ENCODE results near the gene CYFIP1. TPM values are rescaled to one million over a fixed set of nuclear protein-coding genes. Genes with fewer than 3 reads are reported as not detected.

The CYFIP1 gene
- total RNA-seq, 3 donors from 2014 or later (not counting 1 experiment from before 2014, with no cell fraction given) = 6.4 to 9.2 (median 8.8) TPM

- no peaks in the 10 kb centered on the region for H3K27me3 Mint-ChIP-seq (ENCODE audit: low read depth in 2 of 2)
- H3K36me3 Mint-ChIP-seq = no peaks in the 10 kb centered on the region
- no peaks in the 10 kb centered on the region for H3K9me3 Mint-ChIP-seq
- DNase-seq (peak in 1 of 2 donors; percentile 30), ATAC-seq (no peak)
- Histone ChIP-seq H3K4me1 (ENCODE audit: control insufficient read depth, insufficient read depth, low read length) (peaks cover 21% of the 10 kb centered on the region), H3K4me3 (ENCODE audit: low read length) (peak overlapping the region; percentile 85), H3K9me3 (ENCODE audit: control insufficient read depth, insufficient read depth, low read length) (no peaks in the 10 kb centered on the region), H3K36me3 (ENCODE audit: control insufficient read depth, insufficient read depth, low read length) (no peaks in the 10 kb centered on the region), H3K27ac (ENCODE audit: low read length) (peak overlapping the region; percentile 97), H3K27me3 (ENCODE audit: control insufficient read depth, insufficient read depth, low read length) (no peaks in the 10 kb centered on the region)
- no peak for TF ChIP-seq CTCF (IDR thresholded peaks at IDR 0.05)
- H3K4me3 Mint-ChIP-seq = peak overlapping the region; percentile 91
- peaks cover 32 to 36% of the 10 kb centered on the region in 2 donors for H3K4me1 Mint-ChIP-seq
- WGBS (ENCODE audit: insufficient coverage) = 0% methylated on average over 12 of the region's 16 CpGs
- H3K27ac Mint-ChIP-seq = peak overlapping the region; percentile 84 to 94
- intact Hi-C loops (cut with micrococcal nuclease) = no loop called here
Observed at GRCh38 chr15:22839046-22839695, 141.0 kb downstream of the CYFIP1 start.

GRCh38 chr15:22838292-22839042, 141.7 kb downstream of the CYFIP1 start, which contains the start of gene NIPA2:
TSS of gene NIPA2 (plus strand) at chr15:22838666. CDS start at chr15:22851732, 13,066 bp downstream.
- Histone ChIP-seq H3K36me3 (ENCODE audit: control insufficient read depth, insufficient read depth, low read length) (no peaks in the 10 kb centered on the region), H3K9me3 (ENCODE audit: control insufficient read depth, insufficient read depth, low read length) (no peaks in the 10 kb centered on the region), H3K27me3 (ENCODE audit: control insufficient read depth, insufficient read depth, low read length) (no peaks in the 10 kb centered on the region), H3K27ac (ENCODE audit: low read length) (peak within 1 kb of the TSS; percentile 97), H3K4me3 (ENCODE audit: low read length) (peak within 1 kb of the TSS; percentile 85), H3K4me1 (ENCODE audit: control insufficient read depth, insufficient read depth, low read length) (peaks cover 21% of the 10 kb centered on the region)
- intact Hi-C loops (cut with micrococcal nuclease) = no loop called here
- peak; percentile 95 to 99 (median 96) for ATAC-seq
- Mint-ChIP-seq H3K4me1 (peaks cover 32 to 36% of the 10 kb centered on the region in 2 donors), H3K27me3 (ENCODE audit: low read depth in 2 of 2) (no peaks in the 10 kb centered on the region), H3K9me3 (no peaks in the 10 kb centered on the region), H3K36me3 (no peaks in the 10 kb centered on the region), H3K4me3 (peak within 1 kb of the TSS; percentile 91), H3K27ac (peak within 1 kb of the TSS; percentile 84 to 94)
- WGBS (ENCODE audit: insufficient coverage) = under 1% methylated on average over 83 of the region's 83 CpGs
- TF ChIP-seq CTCF (IDR thresholded peaks at IDR 0.05) = no peak
- peak; percentile 98 for DNase-seq

- Histone ChIP-seq H3K4me3 (ENCODE audit: low read length) (no peak overlapping the region), H3K36me3 (ENCODE audit: control insufficient read depth, insufficient read depth, low read length) (peaks cover 3% of the 10 kb centered on the region), H3K27ac (ENCODE audit: low read length) (no peak overlapping the region), H3K27me3 (ENCODE audit: control insufficient read depth, insufficient read depth, low read length) (no peaks in the 10 kb centered on the region), H3K4me1 (ENCODE audit: control insufficient read depth, insufficient read depth, low read length) (no peaks in the 10 kb centered on the region), H3K9me3 (ENCODE audit: control insufficient read depth, insufficient read depth, low read length) (no peaks in the 10 kb centered on the region)
- no peaks in the 10 kb centered on the region for H3K36me3 Mint-ChIP-seq
- H3K4me3 Mint-ChIP-seq = no peak overlapping the region
- WGBS (ENCODE audit: insufficient coverage) = no CpG with 5 or more reads among the region's 1 CpG
- TF ChIP-seq CTCF (IDR thresholded peaks at IDR 0.05) = no peak
- no peaks in the 10 kb centered on the region for H3K4me1 Mint-ChIP-seq
- no peaks in the 10 kb centered on the region for H3K27me3 Mint-ChIP-seq (ENCODE audit: low read depth in 2 of 2)
- intact Hi-C loops (cut with micrococcal nuclease) = no loop called here
- ATAC-seq (no peak), DNase-seq (no peak)
- no peak overlapping the region for H3K27ac Mint-ChIP-seq
- no peaks in the 10 kb centered on the region for H3K9me3 Mint-ChIP-seq
Observed at GRCh38 chr15:22831473-22831872, 148.7 kb downstream of the CYFIP1 start.

Measured in natural killer cell (primary cell).